HepG2 (cell line): ENCODE data around the gene PXDC1. TPM values are rescaled to one million over a fixed set of nuclear protein-coding genes. Genes with fewer than 3 reads are reported as not detected.

ENCODE experiments used
- HOXA9 ChIP-seq: sonication (generic); formaldehyde crosslinking; IDR thresholded peaks from 2 replicates; pipeline ENCODE4 v1.8.1; 2022; ENCODE audit warnings: missing genetic modification reagents, mild to moderate bottlenecking, moderate library complexity, borderline replicate concordance
- KDM3A ChIP-seq: IDR thresholded peaks from 2 replicates; pipeline ENCODE4 v1.6.1; 2018; ENCODE audit warnings: low read depth, missing compliant biosample characterization
- MTA1 ChIP-seq: sonication (generic); formaldehyde crosslinking; IDR thresholded peaks from 2 replicates; pipeline ENCODE4 v1.4.0; 2020; ENCODE audit warnings: missing genetic modification reagents, mild to moderate bottlenecking, borderline replicate concordance
- POLR2AphosphoS2 ChIP-seq: IDR thresholded peaks from 2 replicates; pipeline ENCODE4 v1.6.1; 2011; ENCODE audit warnings: low read depth, low read length, improper control_type of control experiment
- TSC22D2 ChIP-seq: sonication (generic); formaldehyde crosslinking; IDR thresholded peaks from 2 replicates; pipeline ENCODE4 v1.5.1; 2020; ENCODE audit warnings: missing genetic modification reagents, mild to moderate bottlenecking, borderline replicate concordance
- YEATS2 ChIP-seq: sonication (generic); formaldehyde crosslinking; IDR thresholded peaks from 2 replicates; pipeline ENCODE4 v1.4.0; 2020; ENCODE audit warnings: missing genetic modification reagents, borderline replicate concordance
- ZNF207 ChIP-seq: fragments of 450-650 bp; IDR thresholded peaks from 2 replicates; pipeline ENCODE4 v1.6.1; 2016; ENCODE audit warnings: antibody characterized with exemption, borderline replicate concordance
- ZNF235 ChIP-seq: sonication (generic); formaldehyde crosslinking; IDR thresholded peaks from 2 replicates; pipeline ENCODE4 v1.8.1; 2023; ENCODE audit warnings: mild to moderate bottlenecking, missing genetic modification reagents, borderline replicate concordance
- ZNF292 ChIP-seq: sonication (generic); formaldehyde crosslinking; IDR thresholded peaks from 2 replicates; pipeline ENCODE4 v1.8.1; 2022; ENCODE audit warnings: mild to moderate bottlenecking, low read depth, missing genetic modification reagents, borderline replicate concordance
- ZNF782 ChIP-seq: sonication (generic); formaldehyde crosslinking; IDR thresholded peaks from 2 replicates; pipeline ENCODE4 v1.4.0; 2020; ENCODE audit warnings: missing genetic modification reagents, mild to moderate bottlenecking, borderline replicate concordance
- ZSCAN12 ChIP-seq: sonication (generic); formaldehyde crosslinking; IDR thresholded peaks from 2 replicates; pipeline ENCODE4 v1.9.0; 2021; ENCODE audit warnings: mild to moderate bottlenecking, missing genetic modification reagents
- ZSCAN29 ChIP-seq: sonication (generic); formaldehyde crosslinking; conservative IDR thresholded peaks from 2 replicates; pipeline ENCODE4 v1.4.0; 2020; ENCODE audit warnings: mild to moderate bottlenecking, missing genetic modification reagents
- polyA plus RNA-seq, 8 experiments: library from polyadenylated mRNA; depleted of rRNA in 3 of 8; stranded (reverse) in 7 of 8; unstranded in 1 of 8; fragments of >200 nt; fragmentation: Illumina TruSeq in 4 of 8; extraction: Trizol in 4 of 8; gene quantifications; 2 replicates each; pipeline versions ENCODE4 v1.2.1 to v1.2.3, GENCODE V29; 2011 to 2016; ENCODE audit warnings: low read depth in 4 of 8, missing spikeins in 1 of 8, mixed read lengths in 1 of 8; ENCODE audit not compliant: insufficient read depth in 1 of 8
- total RNA-seq, 5 experiments: library from RNA; depleted of rRNA; stranded (reverse); fragments of >200 nt; fragmentation: Illumina TruSeq; extraction: Trizol; gene quantifications; 2 replicates each; pipeline ENCODE4 v1.2.3, GENCODE V29; 2016; ENCODE audit warnings: low read depth in 1 of 5
- TF ChIP-seq, protein P1 (sequence below): sonication (generic); formaldehyde crosslinking; IDR thresholded peaks from 2 replicates; pipeline ENCODE4 v1.5.1; 2020; ENCODE audit warnings: mild to moderate bottlenecking, missing genetic modification reagents, borderline replicate concordance
- TF ChIP-seq, protein P2 (sequence below): sonication (generic); formaldehyde crosslinking; IDR thresholded peaks from 2 replicates; pipeline ENCODE4 v1.5.0; 2020; ENCODE audit warnings: missing genetic modification reagents, mild to moderate bottlenecking, borderline replicate concordance
- TF ChIP-seq, protein P3 (sequence below): sonication (generic); formaldehyde crosslinking; IDR thresholded peaks from 2 replicates; pipeline ENCODE4 v1.5.0; 2020; ENCODE audit warnings: mild to moderate bottlenecking, missing genetic modification reagents
- TF ChIP-seq, protein P4 (sequence below): sonication (generic); formaldehyde crosslinking; IDR thresholded peaks from 2 replicates; pipeline ENCODE4 v1.4.0; 2020; ENCODE audit warnings: missing genetic modification reagents, borderline replicate concordance

Gene PXDC1
- total and polyA plus RNA-seq, 2 of the 13 experiments (the other 11 are each of a cell fraction or from before 2014, with no cell fraction given), result 32.4 to 34.7 TPM

DNA sequence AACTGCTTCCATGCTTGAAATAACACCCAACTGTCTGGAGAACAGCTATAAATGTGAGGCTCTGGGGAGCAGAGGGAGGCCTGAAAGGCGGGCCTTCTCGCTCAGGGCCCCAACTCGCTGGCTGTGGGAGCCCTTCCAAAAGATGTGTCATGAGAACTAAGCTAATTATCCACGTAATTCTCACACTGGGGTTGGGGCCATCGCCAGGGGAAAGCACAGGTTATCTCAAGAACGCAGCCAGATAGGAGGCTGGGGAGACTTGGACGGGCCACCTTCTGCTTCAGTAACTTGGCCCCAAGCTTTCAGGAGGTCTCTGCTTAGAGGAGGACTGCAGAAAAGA, 1.6 kb downstream of the PXDC1 start (continued):
- TF ChIP-seq, protein P1, sequence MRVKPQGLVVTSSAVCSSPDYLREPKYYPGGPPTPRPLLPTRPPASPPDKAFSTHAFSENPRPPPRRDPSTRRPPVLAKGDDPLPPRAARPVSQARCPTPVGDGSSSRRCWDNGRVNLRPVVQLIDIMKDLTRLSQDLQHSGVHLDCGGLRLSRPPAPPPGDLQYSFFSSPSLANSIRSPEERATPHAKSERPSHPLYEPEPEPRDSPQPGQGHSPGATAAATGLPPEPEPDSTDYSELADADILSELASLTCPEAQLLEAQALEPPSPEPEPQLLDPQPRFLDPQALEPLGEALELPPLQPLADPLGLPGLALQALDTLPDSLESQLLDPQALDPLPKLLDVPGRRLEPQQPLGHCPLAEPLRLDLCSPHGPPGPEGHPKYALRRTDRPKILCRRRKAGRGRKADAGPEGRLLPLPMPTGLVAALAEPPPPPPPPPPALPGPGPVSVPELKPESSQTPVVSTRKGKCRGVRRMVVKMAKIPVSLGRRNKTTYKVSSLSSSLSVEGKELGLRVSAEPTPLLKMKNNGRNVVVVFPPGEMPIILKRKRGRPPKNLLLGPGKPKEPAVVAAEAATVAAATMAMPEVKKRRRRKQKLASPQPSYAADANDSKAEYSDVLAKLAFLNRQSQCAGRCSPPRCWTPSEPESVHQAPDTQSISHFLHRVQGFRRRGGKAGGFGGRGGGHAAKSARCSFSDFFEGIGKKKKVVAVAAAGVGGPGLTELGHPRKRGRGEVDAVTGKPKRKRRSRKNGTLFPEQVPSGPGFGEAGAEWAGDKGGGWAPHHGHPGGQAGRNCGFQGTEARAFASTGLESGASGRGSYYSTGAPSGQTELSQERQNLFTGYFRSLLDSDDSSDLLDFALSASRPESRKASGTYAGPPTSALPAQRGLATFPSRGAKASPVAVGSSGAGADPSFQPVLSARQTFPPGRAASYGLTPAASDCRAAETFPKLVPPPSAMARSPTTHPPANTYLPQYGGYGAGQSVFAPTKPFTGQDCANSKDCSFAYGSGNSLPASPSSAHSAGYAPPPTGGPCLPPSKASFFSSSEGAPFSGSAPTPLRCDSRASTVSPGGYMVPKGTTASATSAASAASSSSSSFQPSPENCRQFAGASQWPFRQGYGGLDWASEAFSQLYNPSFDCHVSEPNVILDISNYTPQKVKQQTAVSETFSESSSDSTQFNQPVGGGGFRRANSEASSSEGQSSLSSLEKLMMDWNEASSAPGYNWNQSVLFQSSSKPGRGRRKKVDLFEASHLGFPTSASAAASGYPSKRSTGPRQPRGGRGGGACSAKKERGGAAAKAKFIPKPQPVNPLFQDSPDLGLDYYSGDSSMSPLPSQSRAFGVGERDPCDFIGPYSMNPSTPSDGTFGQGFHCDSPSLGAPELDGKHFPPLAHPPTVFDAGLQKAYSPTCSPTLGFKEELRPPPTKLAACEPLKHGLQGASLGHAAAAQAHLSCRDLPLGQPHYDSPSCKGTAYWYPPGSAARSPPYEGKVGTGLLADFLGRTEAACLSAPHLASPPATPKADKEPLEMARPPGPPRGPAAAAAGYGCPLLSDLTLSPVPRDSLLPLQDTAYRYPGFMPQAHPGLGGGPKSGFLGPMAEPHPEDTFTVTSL, result no peak
- TF ChIP-seq ZNF207 (no peak), YEATS2 (CRISPR knock-in tag) (no peak; the same call in 1 of the 2 replicates), ZNF782 (no peak), MTA1 (no peak), HOXA9 (CRISPR knock-in tag) (peak; percentile 7; the same call in 1 of the 2 replicates), POLR2AphosphoS2 (no peak), KDM3A (CRISPR knock-in tag) (no peak), ZNF292 (0 out of 2 replicates have a peak, but pooled peaks have one; percentile 11), ZSCAN29 (CRISPR knock-in tag) (0 out of 2 replicates have a peak, but pooled peaks have one; percentile 66), ZSCAN12 (CRISPR knock-in tag) (no peak), ZNF235 (CRISPR knock-in tag) (0 out of 2 replicates have a peak, but pooled peaks have one; percentile 24), TSC22D2 (no peak)
- TF ChIP-seq, protein P2, sequence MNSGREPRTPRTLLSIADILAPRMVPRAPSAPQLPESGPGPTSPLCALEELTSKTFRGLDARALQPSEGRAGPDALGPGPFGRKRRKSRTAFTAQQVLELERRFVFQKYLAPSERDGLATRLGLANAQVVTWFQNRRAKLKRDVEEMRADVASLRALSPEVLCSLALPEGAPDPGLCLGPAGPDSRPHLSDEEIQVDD (CRISPR knock-in tag), result no peak
- TF ChIP-seq, protein P3, sequence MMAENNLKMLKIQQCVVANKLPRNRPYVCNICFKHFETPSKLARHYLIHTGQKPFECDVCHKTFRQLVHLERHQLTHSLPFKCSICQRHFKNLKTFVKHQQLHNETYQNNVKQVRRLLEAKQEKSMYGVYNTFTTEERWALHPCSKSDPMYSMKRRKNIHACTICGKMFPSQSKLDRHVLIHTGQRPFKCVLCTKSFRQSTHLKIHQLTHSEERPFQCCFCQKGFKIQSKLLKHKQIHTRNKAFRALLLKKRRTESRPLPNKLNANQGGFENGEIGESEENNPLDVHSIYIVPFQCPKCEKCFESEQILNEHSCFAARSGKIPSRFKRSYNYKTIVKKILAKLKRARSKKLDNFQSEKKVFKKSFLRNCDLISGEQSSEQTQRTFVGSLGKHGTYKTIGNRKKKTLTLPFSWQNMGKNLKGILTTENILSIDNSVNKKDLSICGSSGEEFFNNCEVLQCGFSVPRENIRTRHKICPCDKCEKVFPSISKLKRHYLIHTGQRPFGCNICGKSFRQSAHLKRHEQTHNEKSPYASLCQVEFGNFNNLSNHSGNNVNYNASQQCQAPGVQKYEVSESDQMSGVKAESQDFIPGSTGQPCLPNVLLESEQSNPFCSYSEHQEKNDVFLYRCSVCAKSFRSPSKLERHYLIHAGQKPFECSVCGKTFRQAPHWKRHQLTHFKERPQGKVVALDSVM (CRISPR knock-in tag), result peak; percentile 32; the same call in 1 of the 2 replicates
- TF ChIP-seq, protein P4, sequence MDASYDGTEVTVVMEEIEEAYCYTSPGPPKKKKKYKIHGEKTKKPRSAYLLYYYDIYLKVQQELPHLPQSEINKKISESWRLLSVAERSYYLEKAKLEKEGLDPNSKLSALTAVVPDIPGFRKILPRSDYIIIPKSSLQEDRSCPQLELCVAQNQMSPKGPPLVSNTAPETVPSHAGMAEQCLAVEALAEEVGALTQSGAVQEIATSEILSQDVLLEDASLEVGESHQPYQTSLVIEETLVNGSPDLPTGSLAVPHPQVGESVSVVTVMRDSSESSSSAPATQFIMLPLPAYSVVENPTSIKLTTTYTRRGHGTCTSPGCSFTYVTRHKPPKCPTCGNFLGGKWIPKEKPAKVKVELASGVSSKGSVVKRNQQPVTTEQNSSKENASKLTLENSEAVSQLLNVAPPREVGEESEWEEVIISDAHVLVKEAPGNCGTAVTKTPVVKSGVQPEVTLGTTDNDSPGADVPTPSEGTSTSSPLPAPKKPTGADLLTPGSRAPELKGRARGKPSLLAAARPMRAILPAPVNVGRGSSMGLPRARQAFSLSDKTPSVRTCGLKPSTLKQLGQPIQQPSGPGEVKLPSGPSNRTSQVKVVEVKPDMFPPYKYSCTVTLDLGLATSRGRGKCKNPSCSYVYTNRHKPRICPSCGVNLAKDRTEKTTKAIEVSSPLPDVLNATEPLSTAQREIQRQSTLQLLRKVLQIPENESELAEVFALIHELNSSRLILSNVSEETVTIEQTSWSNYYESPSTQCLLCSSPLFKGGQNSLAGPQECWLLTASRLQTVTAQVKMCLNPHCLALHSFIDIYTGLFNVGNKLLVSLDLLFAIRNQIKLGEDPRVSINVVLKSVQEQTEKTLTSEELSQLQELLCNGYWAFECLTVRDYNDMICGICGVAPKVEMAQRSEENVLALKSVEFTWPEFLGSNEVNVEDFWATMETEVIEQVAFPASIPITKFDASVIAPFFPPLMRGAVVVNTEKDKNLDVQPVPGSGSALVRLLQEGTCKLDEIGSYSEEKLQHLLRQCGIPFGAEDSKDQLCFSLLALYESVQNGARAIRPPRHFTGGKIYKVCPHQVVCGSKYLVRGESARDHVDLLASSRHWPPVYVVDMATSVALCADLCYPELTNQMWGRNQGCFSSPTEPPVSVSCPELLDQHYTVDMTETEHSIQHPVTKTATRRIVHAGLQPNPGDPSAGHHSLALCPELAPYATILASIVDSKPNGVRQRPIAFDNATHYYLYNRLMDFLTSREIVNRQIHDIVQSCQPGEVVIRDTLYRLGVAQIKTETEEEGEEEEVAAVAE (CRISPR knock-in tag), result no peak
